ENCODE data around the gene TMEM175.
"Not testable (repeated sequence)": the region's sequence is repeated elsewhere in the genome, so short reads cannot be mapped to it uniquely, and the experiment has no call there.

The TMEM175 gene

DNA sequence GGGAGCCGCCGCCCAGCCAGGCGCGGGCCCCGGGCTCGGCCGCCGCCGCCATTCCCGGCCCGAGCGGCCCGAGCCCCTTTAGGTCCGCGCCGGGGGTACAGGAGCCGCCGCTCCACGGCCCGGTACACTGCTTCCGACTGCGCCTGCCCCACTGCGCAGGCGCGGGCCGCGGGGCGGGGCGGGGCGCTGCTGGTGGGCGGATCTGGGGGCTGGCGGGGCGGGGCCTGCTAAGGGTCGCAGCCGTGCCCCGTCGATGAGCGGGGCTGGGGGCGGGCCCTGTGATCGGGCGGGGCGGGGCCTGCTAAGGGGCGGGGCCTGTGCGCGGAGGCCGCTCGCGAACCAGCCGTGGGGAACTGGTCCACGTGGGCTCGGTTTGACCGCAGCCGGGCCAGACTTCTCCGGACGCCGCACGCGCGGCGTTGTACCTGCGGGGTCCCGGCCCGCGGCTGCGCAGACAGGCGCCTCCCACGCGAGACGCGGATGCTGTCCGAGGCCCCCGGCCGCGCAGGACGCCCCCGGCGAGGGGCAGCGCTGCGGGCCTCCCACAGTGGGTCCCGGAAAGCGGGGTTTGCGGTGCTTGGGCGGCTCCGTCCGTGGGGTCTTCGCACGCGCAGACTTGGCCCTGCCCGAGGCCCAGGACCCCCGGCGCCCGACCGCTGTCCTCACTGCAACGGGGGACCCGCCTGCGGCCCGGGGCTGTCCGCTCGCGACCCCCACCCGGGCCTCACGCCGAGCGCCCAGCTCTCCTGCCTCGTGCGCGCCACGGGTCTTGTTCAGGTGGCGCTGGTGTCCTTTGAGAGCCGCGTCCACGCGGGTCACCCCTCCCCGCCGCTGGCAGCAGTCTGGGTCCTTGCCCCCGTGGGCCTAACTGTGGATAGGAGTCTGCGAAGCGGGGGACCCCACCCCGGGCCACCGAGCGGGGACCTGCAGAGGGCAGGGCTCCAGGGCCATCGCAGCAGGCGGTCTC lies 41.5 kb downstream of the TMEM175 start, which contains the start of gene DGKQ:
TSS of gene DGKQ (minus strand) at position 139 of the 967 bp plus-strand sequence. CDS start at position 52, 87 bp downstream.
- no peak for DNase-seq

DNA sequence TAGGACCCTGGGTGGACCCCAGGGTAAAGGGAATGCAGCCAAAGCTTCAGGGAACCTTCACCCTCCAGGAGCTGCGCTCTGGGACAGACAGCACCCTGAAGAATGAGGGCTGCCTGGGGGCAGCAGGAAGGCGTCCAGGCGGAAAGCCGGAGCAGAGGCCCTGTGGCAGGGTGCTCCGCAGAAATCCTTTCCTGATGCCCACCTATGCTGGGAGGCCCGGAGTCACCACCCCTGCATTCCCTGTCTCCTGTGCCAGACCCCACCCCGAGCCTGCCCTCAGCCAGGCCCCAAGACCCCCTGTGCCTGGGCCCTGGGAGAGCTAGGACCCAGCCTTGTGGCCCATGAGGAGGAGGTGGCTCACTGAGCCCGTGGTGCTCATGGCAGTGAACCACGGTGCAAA lies 42.4 kb downstream of the TMEM175 start:
- no peak for DNase-seq

DNA sequence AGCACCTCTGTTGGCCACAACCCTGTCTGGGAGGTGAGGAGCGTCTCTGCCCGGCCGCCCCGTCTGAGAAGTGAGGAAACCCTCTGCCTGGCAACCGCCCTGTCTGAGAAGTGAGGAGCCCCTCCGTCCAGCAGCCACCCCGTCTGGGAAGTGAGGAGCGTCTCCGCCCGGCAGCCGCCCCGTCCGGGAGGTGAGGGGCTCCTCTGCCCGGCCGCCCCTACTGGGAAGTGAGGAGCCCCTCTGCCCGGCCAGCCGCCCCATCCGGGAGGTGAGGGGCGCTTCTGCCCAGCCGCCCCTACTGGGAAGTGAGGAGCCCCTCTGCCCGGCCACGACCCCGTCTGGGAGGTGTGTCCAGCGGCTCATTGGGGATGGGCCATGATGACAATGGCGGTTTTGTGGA lies 43.8 kb downstream of the TMEM175 start:
- not testable (repeated sequence) for DNase-seq

DNA sequence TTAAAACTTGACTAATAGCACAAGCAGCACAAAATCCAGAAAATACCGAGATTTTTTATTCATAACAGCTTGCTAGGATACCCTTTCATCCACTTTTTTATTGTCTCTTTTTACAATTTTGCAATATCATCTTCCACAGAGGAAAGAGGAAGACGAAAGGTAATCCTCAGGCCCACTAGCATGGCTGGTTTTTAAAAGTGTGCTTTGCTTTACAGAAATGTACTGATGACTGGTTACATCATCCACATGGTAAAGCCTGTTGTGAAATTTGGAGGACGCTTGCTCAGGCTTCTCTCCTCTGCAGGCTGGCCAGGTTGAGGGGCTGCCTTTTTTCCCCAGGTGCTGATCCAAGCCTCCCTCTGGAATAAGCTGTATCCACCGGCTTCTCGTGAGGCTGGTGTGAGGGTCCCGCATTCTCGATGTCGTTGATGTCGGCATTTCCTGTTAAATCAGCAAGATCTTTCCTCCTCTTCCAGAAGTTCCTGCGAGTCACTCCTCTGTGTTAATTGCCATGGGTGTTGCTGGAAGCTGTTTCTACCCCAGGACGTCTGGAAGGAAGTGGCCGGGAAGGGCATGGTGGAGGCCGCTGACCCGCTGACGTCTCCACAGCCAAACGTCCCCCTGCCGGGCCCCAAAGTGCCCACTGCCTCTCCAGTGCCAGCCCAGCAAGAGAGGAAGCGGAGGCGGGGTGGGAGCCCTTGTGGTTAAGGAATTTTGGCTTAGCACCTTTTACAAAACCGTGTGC lies 46.9 kb downstream of the TMEM175 start:
- DNase-seq, result no peak

DNA sequence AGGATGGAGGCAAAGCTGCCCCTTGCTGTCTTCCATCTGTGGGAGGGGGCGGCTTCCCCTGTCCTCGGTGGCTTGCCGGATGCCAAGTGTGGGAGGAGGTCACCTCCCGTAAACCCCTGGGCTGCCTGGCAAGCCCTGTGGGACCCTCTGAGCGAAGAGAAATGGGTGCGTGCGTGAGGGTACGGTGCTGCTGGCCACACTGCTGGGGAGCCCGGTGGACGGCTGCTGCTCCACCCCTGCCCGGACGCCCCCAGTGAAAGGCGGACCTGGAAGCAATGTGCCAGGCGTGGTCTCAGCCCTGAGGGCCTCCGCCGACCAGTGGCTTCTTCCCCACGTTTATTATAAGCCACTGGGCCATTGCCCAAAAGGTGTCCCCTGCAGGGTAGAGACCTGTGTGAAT lies 50.0 kb downstream of the TMEM175 start:
- DNase-seq, result no peak

DNA sequence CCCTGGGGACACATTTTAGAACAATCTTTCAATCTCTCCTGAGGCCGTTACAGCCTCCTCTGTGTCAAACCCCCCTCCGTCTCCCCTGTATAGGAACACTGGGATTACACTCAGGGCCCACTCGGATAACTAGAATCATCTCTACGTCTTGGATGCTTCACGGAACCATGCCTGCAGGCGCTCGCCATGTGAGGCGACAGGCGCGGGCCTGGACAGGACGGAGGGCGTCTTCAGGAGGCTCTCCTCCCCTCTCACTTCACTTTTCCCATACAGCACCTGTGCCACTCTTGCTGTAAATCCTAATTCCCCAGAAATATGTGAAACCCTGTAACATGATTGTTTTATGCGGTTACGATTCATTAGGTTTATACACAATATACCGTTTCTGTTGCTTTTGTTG lies 50.6 kb downstream of the TMEM175 start:
- DNase-seq, result no peak

DNA sequence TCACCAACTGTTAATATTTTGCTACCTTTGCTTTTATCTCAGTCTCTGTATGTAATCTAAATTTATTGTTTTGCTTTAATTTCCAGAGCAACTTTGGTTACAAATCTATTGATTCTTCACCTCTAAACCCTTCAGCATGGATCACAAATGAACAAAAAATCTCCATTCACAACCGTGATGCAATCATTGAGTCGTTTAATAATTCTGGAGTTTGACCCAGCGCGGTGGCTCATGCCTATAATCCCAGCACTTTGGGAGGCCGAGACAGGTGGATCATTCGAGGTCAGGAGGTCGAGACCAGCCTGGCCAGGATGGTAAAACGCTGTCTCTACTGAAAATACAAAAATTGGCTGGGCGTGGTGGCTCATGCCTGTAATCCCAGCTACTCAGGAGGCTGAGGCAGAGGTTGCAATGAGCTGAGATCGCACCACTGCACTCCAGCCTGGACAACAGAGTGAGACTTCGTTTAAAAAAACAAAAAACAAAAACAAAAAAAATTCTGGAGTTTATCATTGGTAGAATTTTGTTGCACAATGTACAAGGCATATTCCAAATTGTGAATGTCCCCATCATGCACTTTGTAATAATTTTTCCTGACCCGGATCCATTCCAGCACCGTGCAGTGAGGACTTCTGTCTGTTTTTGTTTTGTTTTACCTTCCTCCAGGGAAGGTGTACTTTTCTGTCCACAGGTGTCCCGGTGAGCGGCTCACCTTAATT lies 52.2 kb downstream of the TMEM175 start:
- no peak for DNase-seq

DNA sequence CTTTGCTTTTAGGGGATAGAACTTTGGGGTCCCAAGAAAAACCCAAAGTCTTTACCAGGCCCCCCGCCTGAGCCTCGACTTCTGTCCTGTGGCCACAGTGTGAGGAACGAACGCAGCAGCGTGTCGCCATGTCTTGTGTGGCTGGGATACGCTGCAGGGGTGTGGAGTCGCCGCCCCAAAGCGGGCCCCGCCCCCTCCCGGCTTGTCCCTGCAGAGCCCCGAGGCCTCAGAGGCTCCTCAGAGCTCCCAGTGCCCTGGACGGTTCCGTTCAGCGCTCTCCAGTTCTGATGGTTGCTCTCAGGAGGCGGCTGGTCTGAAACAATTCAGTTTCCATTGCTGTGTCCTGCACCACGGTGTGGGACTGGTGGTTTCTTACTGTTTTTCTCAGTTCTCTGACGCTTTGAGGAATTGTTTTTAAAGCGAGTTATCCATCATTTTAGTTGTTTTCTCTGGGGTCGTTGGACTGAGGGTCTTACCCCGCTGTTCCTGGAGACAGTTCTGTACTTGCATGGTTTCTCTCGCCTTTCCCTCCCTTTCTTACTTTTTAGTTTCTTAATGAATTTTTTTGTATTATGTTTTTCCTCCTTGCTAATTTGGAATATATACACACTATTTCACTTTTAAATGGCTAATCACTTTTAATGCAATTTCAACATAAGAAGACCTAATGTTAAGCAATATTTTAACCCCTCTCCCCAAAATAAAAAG lies 53.0 kb downstream of the TMEM175 start:
- no peak for DNase-seq

DNA sequence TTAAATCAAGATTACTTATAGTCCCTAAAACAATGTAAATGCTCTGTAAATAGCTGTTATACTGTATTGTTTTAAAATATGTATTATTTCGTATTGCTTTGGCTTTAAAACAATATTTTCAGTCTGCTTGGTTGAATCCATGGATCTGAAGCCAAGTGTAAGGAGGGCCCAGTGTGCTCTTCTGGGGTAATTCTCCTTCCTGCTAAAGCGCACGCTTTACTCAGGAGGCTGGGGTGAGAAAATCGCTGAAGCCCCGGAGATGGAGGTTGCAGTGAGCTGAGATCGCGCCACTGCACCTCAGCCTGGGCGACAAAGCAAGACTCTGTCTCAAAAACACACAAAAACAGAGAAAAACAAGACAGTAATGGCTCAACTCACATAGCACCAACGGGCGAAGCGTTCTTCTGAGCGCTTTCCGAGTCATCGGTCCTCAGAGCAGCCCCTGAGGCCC lies 54.2 kb downstream of the TMEM175 start:
- no peak for DNase-seq

DNA sequence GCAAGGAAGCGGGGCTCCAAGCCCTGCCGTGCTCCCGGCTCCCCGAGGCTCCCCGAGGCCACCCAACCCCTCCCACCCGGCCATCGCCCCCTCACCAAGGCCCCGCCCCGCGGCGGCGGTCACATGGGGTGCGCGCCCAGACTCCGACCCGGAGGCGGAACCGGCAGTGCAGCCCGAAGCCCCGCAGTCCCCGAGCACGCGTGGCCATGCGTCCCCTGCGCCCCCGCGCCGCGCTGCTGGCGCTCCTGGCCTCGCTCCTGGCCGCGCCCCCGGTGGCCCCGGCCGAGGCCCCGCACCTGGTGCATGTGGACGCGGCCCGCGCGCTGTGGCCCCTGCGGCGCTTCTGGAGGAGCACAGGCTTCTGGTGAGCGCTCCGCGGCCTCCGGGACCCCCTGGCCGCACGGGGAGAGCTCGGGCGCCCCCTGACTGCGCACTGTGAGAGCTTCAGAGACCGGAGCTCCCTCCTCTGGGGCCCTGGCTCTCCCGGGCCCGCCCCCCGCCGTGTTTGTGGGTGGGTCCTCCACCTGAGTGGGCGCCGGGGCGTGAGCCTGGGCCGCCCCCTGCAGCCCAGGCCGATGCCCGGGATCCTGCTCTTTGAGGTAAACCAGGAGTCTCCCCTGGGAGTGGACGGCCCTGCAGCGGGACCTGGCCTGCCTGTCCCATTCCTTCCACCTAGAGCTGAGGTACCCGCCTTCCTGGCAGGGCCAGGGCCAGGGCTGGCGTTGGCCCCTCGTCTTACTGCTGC lies 54.8 kb downstream of the TMEM175 start, which contains the start of gene IDUA:
TSS of gene IDUA (plus strand) at position 166 of the 745 bp plus-strand sequence. CDS start at position 207, 41 bp downstream.
- DNase-seq, result peak; percentile 12

DNA sequence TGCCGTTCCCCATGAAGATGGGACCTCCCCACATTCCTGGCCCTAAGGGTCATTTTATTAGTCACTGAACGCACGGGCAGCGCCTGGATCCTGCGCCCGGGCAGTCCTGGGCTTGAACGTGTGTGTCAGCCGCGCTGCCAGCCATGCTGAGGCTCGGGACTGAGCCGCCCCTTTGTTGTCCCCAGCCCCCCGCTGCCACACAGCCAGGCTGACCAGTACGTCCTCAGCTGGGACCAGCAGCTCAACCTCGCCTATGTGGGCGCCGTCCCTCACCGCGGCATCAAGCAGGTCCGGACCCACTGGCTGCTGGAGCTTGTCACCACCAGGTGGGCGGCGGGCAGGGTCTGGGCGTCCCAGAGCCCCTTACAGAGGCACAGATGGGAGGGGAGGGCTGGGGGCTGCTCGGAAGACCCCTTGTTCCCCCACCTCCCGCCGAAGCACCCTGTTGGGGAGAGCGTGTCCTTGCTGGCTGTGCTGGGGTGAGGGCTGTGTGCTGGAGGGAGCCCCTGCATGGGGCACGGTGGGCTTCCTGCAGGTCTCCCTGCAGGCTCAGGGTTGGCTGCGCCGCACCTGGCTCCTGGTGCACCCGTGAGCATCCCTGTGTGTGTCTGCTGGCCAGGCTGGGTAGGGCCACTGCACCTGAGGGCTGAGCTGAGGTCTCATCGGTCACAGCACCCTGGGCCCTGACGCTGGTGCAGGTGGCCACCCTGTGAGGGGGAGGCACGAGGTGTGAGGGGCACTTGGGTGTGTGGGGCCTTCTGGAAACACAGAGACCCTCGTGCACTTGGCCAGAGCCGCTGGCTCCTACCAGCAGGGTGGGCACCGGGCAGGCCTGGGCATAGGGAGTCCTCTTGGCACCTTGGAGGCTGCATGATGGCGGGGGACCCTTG lies 55.6 kb downstream of the TMEM175 start:
- no peak for DNase-seq

DNA sequence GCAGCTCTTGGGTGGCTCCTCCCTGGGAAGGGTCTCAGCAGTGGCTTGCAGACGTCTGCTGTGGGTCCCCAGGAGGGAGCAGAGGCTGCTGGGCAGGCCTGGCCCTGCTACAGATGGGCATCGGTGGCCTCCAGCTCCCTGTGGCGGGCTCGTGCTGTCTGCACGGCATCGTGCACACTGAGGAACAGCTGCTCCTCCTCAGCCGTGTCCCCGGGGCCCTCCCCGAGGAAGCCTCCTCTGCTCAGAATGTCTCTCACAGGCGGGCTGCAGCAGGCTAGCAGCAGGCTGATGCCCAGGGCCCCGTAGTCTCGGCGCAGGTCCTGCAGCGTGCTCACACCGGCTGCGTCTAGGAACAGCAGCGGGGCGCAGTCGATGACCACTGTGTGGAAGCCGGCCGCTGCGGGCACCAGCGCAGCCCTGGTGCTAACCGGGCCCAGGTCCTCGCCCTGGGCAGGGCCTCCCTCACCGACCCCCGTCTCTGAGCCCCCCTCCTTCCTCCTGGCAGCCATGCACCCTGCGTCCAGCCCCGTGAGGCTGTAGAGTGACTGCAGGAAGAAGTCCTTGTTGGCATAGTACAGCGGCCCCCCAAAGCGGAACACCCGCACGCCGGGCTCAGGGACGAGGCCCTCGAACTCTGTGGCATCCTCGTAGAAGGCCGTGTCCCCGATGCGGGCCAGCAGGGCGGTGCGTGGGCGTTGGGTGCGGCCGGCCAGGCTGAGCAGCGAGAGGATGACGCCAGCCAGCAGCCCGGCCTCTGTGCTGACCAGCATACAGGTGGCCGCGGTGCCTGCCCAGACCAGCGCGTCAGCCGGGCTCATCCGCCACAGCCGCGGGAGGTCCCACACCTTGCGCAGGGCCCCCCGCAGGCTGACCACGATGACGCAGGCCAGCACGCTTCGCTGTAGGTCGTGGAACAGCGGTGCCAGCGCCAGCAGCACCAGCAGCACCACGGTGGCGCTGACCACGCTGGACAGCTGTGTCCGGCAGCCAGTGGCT lies 56.8 kb downstream of the TMEM175 start:
- DNase-seq, result no peak

DNA sequence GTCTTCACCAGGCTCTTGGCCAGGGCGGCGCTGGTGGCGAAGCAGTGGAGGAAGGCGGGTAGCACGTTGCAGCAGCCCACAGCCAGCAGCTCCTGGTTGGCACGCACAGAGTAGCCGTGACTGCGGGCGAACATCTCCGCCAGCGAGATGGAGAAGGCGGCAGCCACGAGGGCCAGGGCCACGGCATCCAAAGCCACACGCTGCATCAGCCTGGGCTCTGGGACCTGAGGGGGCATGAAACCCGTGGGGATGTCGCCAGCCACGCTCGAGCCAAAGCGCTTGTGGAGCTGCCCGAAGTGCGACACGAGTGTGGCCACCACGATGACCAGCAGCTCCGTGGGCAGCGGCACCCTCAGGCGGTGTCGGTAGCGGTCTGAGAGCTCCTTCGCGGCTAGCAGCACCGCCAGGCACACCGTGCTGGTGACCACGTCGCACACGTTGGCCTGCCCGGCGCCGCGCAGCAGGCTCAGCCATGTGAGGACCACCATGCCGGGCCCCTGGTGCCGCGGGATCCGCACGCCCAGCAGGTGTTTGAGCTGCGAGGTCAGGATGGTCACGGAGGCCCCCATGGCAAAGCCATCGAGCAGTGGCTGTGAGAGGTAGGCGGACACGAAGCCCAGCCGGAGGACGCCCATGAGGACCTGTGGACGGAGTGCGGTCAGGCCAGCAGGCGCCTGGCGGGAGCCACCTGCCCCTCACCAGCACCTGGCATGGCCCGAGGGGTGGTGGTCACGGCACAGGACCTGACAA lies 57.6 kb downstream of the TMEM175 start:
- no peak for DNase-seq

DNA sequence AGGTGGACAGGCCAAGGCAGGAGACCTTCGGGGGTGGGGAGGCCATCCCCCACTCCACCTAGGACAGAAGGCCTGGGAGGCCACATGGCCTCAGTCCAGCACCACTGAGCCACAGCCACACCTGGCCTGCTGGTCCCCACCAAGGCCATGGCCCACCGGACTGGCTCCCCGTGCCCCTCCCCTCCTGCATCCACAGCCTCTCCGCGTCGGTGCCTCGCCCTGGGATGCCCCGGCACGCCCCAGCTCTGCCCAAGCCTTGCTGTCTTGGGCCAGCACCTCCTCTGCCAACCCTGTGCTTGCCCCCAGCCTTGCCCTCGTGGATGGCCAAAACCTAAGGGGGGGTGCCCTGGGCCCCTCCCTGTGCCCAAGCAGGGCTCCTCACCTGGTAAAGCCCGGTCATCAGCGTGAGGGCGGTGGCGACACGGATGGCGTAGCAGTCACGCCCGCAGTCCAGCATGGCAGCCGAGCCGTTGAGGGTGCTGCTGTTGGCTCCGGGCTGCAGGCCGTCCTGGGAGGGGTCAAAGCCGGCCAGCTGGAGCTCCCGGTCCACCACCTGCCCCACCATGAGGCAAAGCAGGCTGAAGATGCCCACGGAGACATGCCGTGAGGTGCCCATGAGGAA lies 58.6 kb downstream of the TMEM175 start:
- no peak for DNase-seq

DNA sequence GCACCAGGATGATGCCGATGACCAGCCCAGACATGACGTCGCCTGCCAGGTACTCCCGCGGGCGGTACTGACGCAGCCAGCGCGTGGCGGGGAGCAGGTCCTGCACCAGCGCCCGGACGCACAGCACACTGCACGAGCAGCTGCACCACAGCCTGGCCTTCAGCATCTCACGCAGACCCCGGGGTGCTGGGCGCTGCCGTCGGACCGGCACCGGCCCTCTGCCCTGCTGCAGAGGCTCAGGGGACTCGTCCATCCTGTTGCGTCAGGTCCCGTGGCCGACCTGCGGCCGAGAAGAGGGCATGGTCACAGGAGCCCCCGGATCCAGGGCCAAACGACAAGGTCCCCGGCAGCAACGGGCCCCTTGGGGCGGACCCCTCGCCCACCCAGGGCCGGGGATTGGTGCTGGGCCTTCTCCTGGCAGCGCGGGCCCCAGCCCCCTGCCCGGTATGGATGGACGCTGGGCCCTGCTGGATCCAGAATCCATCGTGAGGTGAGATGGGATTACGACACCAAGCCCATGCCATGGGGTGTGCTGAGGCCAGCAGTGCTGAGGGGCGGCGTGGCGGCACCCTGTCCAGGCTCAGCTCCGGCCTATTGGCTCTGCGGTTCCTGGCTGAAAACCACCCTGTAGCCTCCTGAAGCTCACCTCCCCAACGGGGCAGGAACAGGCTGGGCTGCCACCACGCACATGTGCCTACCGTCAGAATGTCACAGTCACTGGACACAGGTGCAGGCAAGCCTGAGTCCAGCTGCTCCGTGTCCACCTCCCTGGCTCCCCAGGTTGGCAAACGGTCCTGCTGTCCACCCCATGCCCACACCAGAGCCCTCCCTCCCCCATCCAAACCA lies 59.4 kb downstream of the TMEM175 start:
- no peak for DNase-seq

DNA sequence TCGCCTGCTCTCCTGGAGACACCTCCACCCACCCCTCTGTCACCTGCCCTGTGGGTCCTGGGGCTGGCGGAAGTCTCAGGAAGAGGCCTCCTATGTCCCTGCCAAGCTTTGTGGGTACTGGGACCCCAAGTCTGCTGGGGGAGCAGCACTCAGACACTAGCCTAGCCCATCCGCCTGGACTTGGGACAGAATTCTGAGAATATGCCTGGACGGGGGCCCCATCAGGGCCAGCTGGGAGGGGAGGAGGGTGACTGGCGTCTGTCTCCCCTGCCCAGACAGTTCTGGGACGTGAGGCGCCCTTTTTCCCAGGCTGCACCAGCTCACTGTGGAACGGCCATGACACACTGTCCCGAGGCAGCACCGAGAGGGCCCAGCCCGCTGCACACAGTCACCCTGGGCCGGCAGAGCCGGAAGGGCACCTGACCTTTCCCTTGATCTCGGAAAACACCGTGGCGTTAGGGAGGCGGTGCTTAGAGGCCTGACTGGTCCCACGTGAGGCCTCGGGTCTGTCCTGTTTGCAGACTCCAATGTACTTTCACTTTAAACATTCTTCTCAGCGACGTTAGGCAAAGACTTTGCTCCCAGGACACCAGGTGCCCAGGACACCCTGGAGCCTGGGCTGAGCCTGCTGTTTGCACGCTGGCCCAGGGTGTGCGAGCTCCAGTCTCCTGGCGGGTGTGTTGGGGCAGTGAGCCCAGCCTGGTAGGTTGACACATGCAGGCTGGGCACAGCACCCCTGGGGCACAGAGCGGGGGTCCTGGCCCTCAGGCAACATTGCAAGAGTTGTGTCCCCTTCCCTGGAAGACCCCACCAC lies 60.2 kb downstream of the TMEM175 start:
- no peak for DNase-seq

Data from DMS79 treated with DMSO at 0.1 percent for 48 hours (cell line).